Lower leg skin (tissue), 4 donors: ENCODE measurements around the gene PCDHA8. TPM values are rescaled to one million over a fixed set of nuclear protein-coding genes. Genes with fewer than 3 reads are reported as not detected.
"Not testable (repeated sequence)": the region's sequence is repeated elsewhere in the genome, so short reads cannot be mapped to it uniquely, and the experiment has no call there.

Source experiments
- DNase-seq, 2 donors: peaks; one replicate each; pipeline ENCODE4 v3.0.0-alpha.2; 2019; ENCODE audit warnings: low spot score in 2 of 2
- H3K4me3 ChIP-seq: fragments of 200-600 bp; sonication (generic); 2 replicates; pipeline ENCODE4 v1.5.1; 2017; ENCODE audit warnings: mild to moderate bottlenecking, low read depth; ENCODE audit not compliant: poor library complexity, severe bottlenecking
- CTCF ChIP-seq, 3 donors: fragments of 450-650 bp; IDR thresholded peaks; one replicate each; pipeline ENCODE4 v1.5.1; 2016; ENCODE audit warnings: antibody characterized with exemption in 3 of 3, mild to moderate bottlenecking in 3 of 3, moderate library complexity in 2 of 3
- POLR2A ChIP-seq, 2 donors: fragments of 450-650 bp; IDR thresholded peaks; one replicate each; pipeline ENCODE4 v1.6.1; 2016 to 2017; ENCODE audit warnings: antibody characterized with exemption in 2 of 2, mild to moderate bottlenecking in 1 of 2, moderate library complexity in 1 of 2
- WGBS, 2 donors: methylation state at CpG; one replicate each; pipeline ENCODE4 v1.1.5; 2018; 5-methylcytosine and 5-hydroxymethylcytosine counted together
- intact Hi-C: fragments of 100-400 bp; cut with DNase I; formaldehyde crosslinking; loops from one replicate; pipeline ENCODE4 v1.15.0; 2023; ENCODE audit warnings: low total_unique reads
- total RNA-seq, 4 donors: library from RNA; depleted of rRNA; stranded (reverse); fragments of >200 nt; gene quantifications; one replicate each; pipeline ENCODE4 v1.1.0, GENCODE V29; 2016

PCDHA8 gene
- total RNA-seq, 4 donors from 2014 or later: 0.22 TPM; not detected in 3

- intact Hi-C loops: no loop called here
- TF ChIP-seq POLR2A (IDR thresholded peaks at IDR 0.05) (no peak), CTCF (IDR thresholded peaks at IDR 0.05) (no peak)
- WGBS, 2 donors: 21 to 23% methylated on average over 29 of the region's 29 CpGs
- DNase-seq: no peak
- no peak within 1 kb of the TSS for H3K4me3 ChIP-seq
Measured at GRCh38 chr5:140800816-140801493, 40.0 kb upstream of the PCDHA8 start, which contains the start of gene PCDHA3. PCDHA3 (plus strand) TSS chr5:140801057.

- intact Hi-C loops: no loop called here
- no peak for DNase-seq
- TF ChIP-seq POLR2A (IDR thresholded peaks at IDR 0.05) (no peak), CTCF (IDR thresholded peaks at IDR 0.05) (no peak)
- no peak overlapping the region for H3K4me3 ChIP-seq
- 14 to 19% methylated on average over 15 to 16 of the region's 16 CpGs for WGBS, 2 donors
Measured at GRCh38 chr5:140801494-140801841, 39.5 kb upstream of the PCDHA8 start.

GRCh38 chr5:140802381-140802780, 38.6 kb upstream of the PCDHA8 start:
- DNase-seq, intact Hi-C loops, H3K4me3 ChIP-seq: not testable (repeated sequence)
- WGBS, 2 donors: 44 to 60% methylated on average over 38 to 43 of the region's 45 CpGs

GRCh38 chr5:140802781-140803271, 38.2 kb upstream of the PCDHA8 start:
- no peak for TF ChIP-seq CTCF (IDR thresholded peaks at IDR 0.05)
- no peak for TF ChIP-seq POLR2A (IDR thresholded peaks at IDR 0.05)
- intact Hi-C loops: no loop called here
- WGBS, 2 donors: 46 to 50% methylated on average over 21 to 50 of the region's 53 CpGs
- DNase-seq: no peak
- no peak overlapping the region for H3K4me3 ChIP-seq

GRCh38 chr5:140806834-140807775, 33.9 kb upstream of the PCDHA8 start, which contains the start of gene PCDHA4:
PCDHA4 (plus strand) TSS chr5:140807068.
- no peak for TF ChIP-seq CTCF (IDR thresholded peaks at IDR 0.05)
- TF ChIP-seq POLR2A (IDR thresholded peaks at IDR 0.05): no peak
- WGBS, 2 donors: 18 to 26% methylated on average over 31 to 47 of the region's 47 CpGs
- DNase-seq: peak in 1 of 2 donors; percentile 81
- no peak within 1 kb of the TSS for H3K4me3 ChIP-seq
- intact Hi-C loops: no loop called here

- DNase-seq, intact Hi-C loops, H3K4me3 ChIP-seq: not testable (repeated sequence)
- WGBS, 2 donors: 55 to 62% methylated on average over 37 to 54 of the region's 62 CpGs
Measured at GRCh38 chr5:140808241-140808888, 32.6 kb upstream of the PCDHA8 start.
